CD4-positive, alpha-beta T cell (primary cell): ENCODE data around the gene ZNF644. TPM values are rescaled to one million over a fixed set of nuclear protein-coding genes. Genes with fewer than 3 reads are reported as not detected.
"Not testable (repeated sequence)": the region's sequence is repeated elsewhere in the genome, so short reads cannot be mapped to it uniquely, and the experiment has no call there.

Experiments
- ATAC-seq: fragments of 200-7000 bp; cut with Tn5 transposase; one replicate; pipeline ENCODE4 v1.10.0; 2022; ENCODE audit warnings: mild to moderate bottlenecking; ENCODE audit not compliant: poor library complexity
- CTCF ChIA-PET: fragments of 350-600 bp; sonication (Branson Sonifier 250); formaldehyde crosslinking; loops from one replicate; lab custom pipeline; 2021; ENCODE audit warnings: antibody characterized with exemption, inconsistent platforms; lab: Charles Lee
- POLR2A ChIA-PET: fragments of 350-600 bp; sonication (Branson Sonifier 250); formaldehyde crosslinking; loops from one replicate; lab custom pipeline; 2021; ENCODE audit warnings: antibody characterized with exemption, inconsistent platforms; lab: Charles Lee
- DNase-seq, 14 experiments: peaks; one replicate each; pipeline ENCODE4 v3.0.0-alpha.2; 2013 to 2020; ENCODE audit warnings: mixed read lengths in 2 of 14
- H3K27ac ChIP-seq, 2 donors: one replicate each; pipeline versions ENCODE4 v1.5.1 to v1.7.0; 2013; ENCODE audit warnings: low read length in 2 of 2, low read depth in 1 of 2, mild to moderate bottlenecking in 1 of 2
- H3K27me3 ChIP-seq, 2 experiments: 1 replicate in 1 of 2; 2 replicates in 1 of 2; pipeline versions ENCODE4 v1.6.1 to v1.7.0; 2013; ENCODE audit warnings: low read length in 2 of 2, control low read depth in 1 of 2, mild to moderate bottlenecking in 1 of 2, moderate library complexity in 1 of 2; ENCODE audit not compliant: insufficient read depth in 2 of 2, control insufficient read depth in 1 of 2
- H3K36me3 ChIP-seq: one replicate; pipeline ENCODE4 v1.6.1; 2013; ENCODE audit warnings: low read length, control low read depth; ENCODE audit not compliant: insufficient read depth
- H3K4me1 ChIP-seq: one replicate; pipeline ENCODE4 v1.6.1; 2013; ENCODE audit warnings: low read length, control low read depth; ENCODE audit not compliant: insufficient read depth
- H3K4me3 ChIP-seq: one replicate; pipeline ENCODE4 v1.5.1; 2013; ENCODE audit warnings: mild to moderate bottlenecking, low read length, moderate library complexity
- H3K9me3 ChIP-seq, 2 experiments: 1 replicate in 1 of 2; 2 replicates in 1 of 2; pipeline versions ENCODE4 v1.6.1 to v1.7.0; 2013; ENCODE audit warnings: low read length in 2 of 2, mild to moderate bottlenecking in 2 of 2, control low read depth in 1 of 2, moderate library complexity in 1 of 2; ENCODE audit not compliant: control insufficient read depth in 1 of 2, insufficient read depth in 1 of 2
- H3K27ac Mint-ChIP-seq: one replicate; pipeline ENCODE4 v1.8.0; 2020; ENCODE audit warnings: mixed read lengths
- H3K27me3 Mint-ChIP-seq: one replicate; pipeline ENCODE4 v1.8.0; 2021; ENCODE audit warnings: mixed read lengths
- H3K36me3 Mint-ChIP-seq: one replicate; pipeline ENCODE4 v1.8.0; 2021; ENCODE audit warnings: low read depth, mixed read lengths
- H3K4me1 Mint-ChIP-seq: one replicate; pipeline ENCODE4 v1.8.0; 2021; ENCODE audit warnings: low read depth, mixed read lengths
- H3K4me3 Mint-ChIP-seq: one replicate; pipeline ENCODE4 v1.8.0; 2020; ENCODE audit warnings: mild to moderate bottlenecking, mixed read lengths
- H3K9me3 Mint-ChIP-seq: one replicate; pipeline ENCODE4 v1.8.0; 2020; ENCODE audit warnings: mixed read lengths
- CTCF ChIP-seq: fragments of 200-600 bp; IDR thresholded peaks from one replicate; pipeline ENCODE4 v1.8.0; 2022; ENCODE audit warnings: antibody characterized with exemption, mild to moderate bottlenecking
- intact Hi-C, 2 experiments: fragments of 100-400 bp; cut with DNase I in 1 of 2; cut with micrococcal nuclease in 1 of 2; formaldehyde crosslinking; loops; one replicate each; pipeline versions ENCODE4 v1.15.1 to v1.9.0; 2023 to 2025; cut with DNase I, micrococcal nuclease
- total RNA-seq, 174 experiments: library from RNA in 2 of 174; stranded (reverse) in 2 of 174; gene quantifications; one replicate each; pipeline ENCODE4 v1.2.3 and lab custom pipeline; 2021 to 2026

Gene ZNF644
- total RNA-seq, 2 experiments from 2014 or later = 93.3 to 101 TPM

DNA sequence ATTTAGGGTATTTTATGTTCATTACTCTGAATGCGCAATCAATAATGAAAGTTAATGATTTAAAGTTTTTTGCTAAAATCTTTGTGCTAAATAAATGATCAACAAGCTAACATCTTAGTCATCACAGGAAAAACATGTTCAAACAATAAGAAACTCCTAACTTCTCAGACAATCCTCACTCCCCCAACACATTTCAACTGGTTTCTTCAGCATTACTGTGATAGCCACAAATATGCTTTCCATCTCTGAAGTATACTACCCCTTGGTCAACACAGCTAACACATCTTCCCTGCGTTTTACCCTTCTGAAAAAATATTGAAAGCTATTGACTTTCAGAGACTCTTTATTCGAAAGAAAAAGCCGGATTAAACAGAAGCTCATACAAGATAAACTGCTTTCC lies 85.8 kb downstream of the ZNF644 start:
- intact Hi-C loops = no loop called here
- H3K9me3 Mint-ChIP-seq = no peaks in the 10 kb centered on the region
- H3K27ac Mint-ChIP-seq = no peak overlapping the region
- H3K4me3 Mint-ChIP-seq = no peak overlapping the region
- DNase-seq = no peak
- Histone ChIP-seq H3K36me3 (peaks cover 49% of the 10 kb centered on the region), H3K4me1 (peaks cover 2% of the 10 kb centered on the region), H3K27ac (no peak overlapping the region), H3K9me3 (no peaks in the 10 kb centered on the region), H3K27me3 (no peaks in the 10 kb centered on the region), H3K4me3 (no peak overlapping the region)
- POLR2A ChIA-PET = interaction anchor here (1.6 to 1.9 kb wide), 2 partner anchors 10 to 86 kb away, joined by 3 to 7 read pairs; partner anchors contain the start of gene ZNF644
- no peak for TF ChIP-seq CTCF
- CTCF ChIA-PET = no interaction called here
- no peaks in the 10 kb centered on the region for H3K27me3 Mint-ChIP-seq
- H3K36me3 Mint-ChIP-seq = peaks cover 93% of the 10 kb centered on the region
- ATAC-seq = no peak
- peaks cover 94% of the 10 kb centered on the region for H3K4me1 Mint-ChIP-seq

DNA sequence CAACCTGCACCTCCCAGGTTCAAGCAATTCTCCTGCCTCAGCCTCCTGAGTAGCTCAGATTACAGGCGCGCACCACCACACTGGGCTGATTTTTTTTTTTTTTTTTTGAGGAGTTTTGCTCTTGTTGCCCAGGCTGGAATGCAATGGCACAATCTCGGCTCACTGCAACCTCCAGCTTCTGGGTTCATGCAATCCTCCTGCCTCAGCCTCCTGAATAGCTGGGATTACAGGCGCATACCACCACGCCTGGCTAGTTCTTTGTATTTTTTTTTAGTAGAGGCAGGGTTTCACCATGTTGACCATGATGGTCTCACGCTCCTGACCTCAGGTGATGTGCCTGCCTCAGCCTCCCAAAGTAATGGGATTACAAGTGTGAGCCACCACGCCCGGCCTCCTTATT lies 93.6 kb downstream of the ZNF644 start:
- intact Hi-C loops = not testable (repeated sequence)

GRCh38 chr1:90927674-90928073 lies 94.2 kb downstream of the ZNF644 start:
- DNase-seq, H3K4me1 ChIP-seq, POLR2A ChIA-PET, H3K4me3 ChIP-seq, H3K27ac ChIP-seq, intact Hi-C loops, ATAC-seq, H3K27me3 Mint-ChIP-seq, H3K9me3 Mint-ChIP-seq, H3K4me3 Mint-ChIP-seq, H3K9me3 ChIP-seq, H3K36me3 ChIP-seq, H3K27me3 ChIP-seq: not testable (repeated sequence)
- Mint-ChIP-seq H3K36me3 (peaks cover 61% of the 10 kb centered on the region), H3K4me1 (peaks cover 91% of the 10 kb centered on the region), H3K27ac (peak overlapping the region; percentile 1)
- CTCF ChIA-PET = interaction anchor here (0.7 kb wide), 2 partner anchors 16 to 47 kb away, joined by 3 read pairs; no protein-coding TSS in a partner anchor

More for the DNA sequence above, 93.6 kb downstream of the ZNF644 start:
- CTCF ChIA-PET = interaction anchor here (0.7 kb wide), 2 partner anchors 17 to 47 kb away, joined by 3 read pairs; no protein-coding TSS in a partner anchor
- H3K4me1 Mint-ChIP-seq = peaks cover 91% of the 10 kb centered on the region
- H3K9me3 ChIP-seq, DNase-seq, POLR2A ChIA-PET, H3K27me3 Mint-ChIP-seq, H3K4me3 Mint-ChIP-seq, H3K9me3 Mint-ChIP-seq, H3K4me1 ChIP-seq, H3K27ac Mint-ChIP-seq, ATAC-seq, H3K27ac ChIP-seq, H3K27me3 ChIP-seq, H3K36me3 ChIP-seq, H3K4me3 ChIP-seq: not testable (repeated sequence)
- peaks cover 66% of the 10 kb centered on the region for H3K36me3 Mint-ChIP-seq

- Mint-ChIP-seq H3K4me3 (no peak overlapping the region), H3K27me3 (no peaks in the 10 kb centered on the region), H3K36me3 (peaks cover 54% of the 10 kb centered on the region), H3K27ac (peak overlapping the region; percentile 1), H3K4me1 (peaks cover 91% of the 10 kb centered on the region), H3K9me3 (no peaks in the 10 kb centered on the region)
- Histone ChIP-seq H3K27ac (no peak overlapping the region), H3K27me3 (no peaks in the 10 kb centered on the region), H3K36me3 (peaks cover 5% of the 10 kb centered on the region), H3K4me1 (peaks cover 5% of the 10 kb centered on the region), H3K4me3 (no peak overlapping the region), H3K9me3 (no peaks in the 10 kb centered on the region)
- TF ChIP-seq CTCF = no peak
- ChIA-PET CTCF (interaction anchor here (1.6 kb wide), 1 partner anchor 8 kb away, joined by 4 read pairs; no protein-coding TSS in a partner anchor), POLR2A (interaction anchor here (0.8 to 1.7 kb wide), 2 partner anchors 8 to 9 kb away, joined by 3 to 7 read pairs; no protein-coding TSS in a partner anchor)
- no peak for ATAC-seq
- intact Hi-C loops = no loop called here
- DNase-seq = no peak
These were observed 94.9 kb downstream of the ZNF644 start for GRCh38 chr1:90926971-90927370.
